CD4-positive, CD25-positive, alpha-beta regulatory T cell (primary cell): ENCODE results near the gene KIFC3. TPM values are rescaled to one million over a fixed set of nuclear protein-coding genes. Genes with fewer than 3 reads are reported as not detected.

ENCODE experiments used
- ATAC-seq, 2 donors: fragments of 150-1000 bp; cut with Tn5 transposase; one replicate each; pipeline ENCODE4 v1.10.0; 2021; ENCODE audit warnings: low read depth in 2 of 2, moderate number of reproducible peaks in 2 of 2, moderate library complexity in 1 of 2
- DNase-seq, 3 donors: peaks; one replicate each; pipeline versions ENCODE4 v3.0.0 to v3.0.0-alpha.2; 2012 to 2022; ENCODE audit warnings: mixed read lengths in 1 of 3
- H3K27ac ChIP-seq: one replicate; pipeline ENCODE4 v1.7.0; 2013; ENCODE audit warnings: mild to moderate bottlenecking, low read length; ENCODE audit not compliant: insufficient read depth, poor library complexity, severe bottlenecking
- H3K27me3 ChIP-seq: one replicate; pipeline ENCODE4 v1.7.0; 2013; ENCODE audit warnings: low read length; ENCODE audit not compliant: control insufficient read depth, insufficient read depth
- H3K36me3 ChIP-seq: one replicate; pipeline ENCODE4 v1.7.0; 2013; ENCODE audit warnings: mild to moderate bottlenecking, low read length, moderate library complexity; ENCODE audit not compliant: control insufficient read depth, insufficient read depth
- H3K4me1 ChIP-seq: 2 replicates; pipeline ENCODE4 v1.7.0; 2013; ENCODE audit warnings: mild to moderate bottlenecking, low read length; ENCODE audit not compliant: insufficient read depth, control insufficient read depth, poor library complexity, severe bottlenecking
- H3K4me3 ChIP-seq: one replicate; pipeline ENCODE4 v1.7.0; 2013; ENCODE audit warnings: low read depth, mild to moderate bottlenecking, low read length, moderate library complexity
- H3K9me3 ChIP-seq, 2 experiments: 1 replicate in 1 of 2; 2 replicates in 1 of 2; pipeline ENCODE4 v1.7.0; 2013; ENCODE audit warnings: low read length in 2 of 2, mild to moderate bottlenecking in 1 of 2, moderate library complexity in 1 of 2; ENCODE audit not compliant: control insufficient read depth in 2 of 2
- H3K27ac Mint-ChIP-seq, 3 donors: one replicate each; pipeline ENCODE4 v1.8.0; 2020 to 2022; ENCODE audit warnings: mild to moderate bottlenecking in 3 of 3, mixed read lengths in 3 of 3, moderate library complexity in 2 of 3
- H3K27me3 Mint-ChIP-seq: one replicate; pipeline ENCODE4 v1.8.0; 2022; ENCODE audit warnings: mild to moderate bottlenecking, mixed read lengths
- H3K36me3 Mint-ChIP-seq: one replicate; pipeline ENCODE4 v1.8.0; 2020; ENCODE audit warnings: mixed read lengths
- H3K4me1 Mint-ChIP-seq, 4 donors: one replicate each; pipeline ENCODE4 v1.8.0; 2020 to 2022; ENCODE audit warnings: mixed read lengths in 4 of 4, mild to moderate bottlenecking in 1 of 4
- H3K4me3 Mint-ChIP-seq, 4 donors: one replicate each; pipeline ENCODE4 v1.8.0; 2020 to 2022; ENCODE audit warnings: mild to moderate bottlenecking in 4 of 4, mixed read lengths in 4 of 4, moderate library complexity in 3 of 4
- H3K9me3 Mint-ChIP-seq, 7 donors: one replicate each; pipeline ENCODE4 v1.8.0; 2020 to 2022; ENCODE audit warnings: mixed read lengths in 7 of 7, mild to moderate bottlenecking in 3 of 7, moderate library complexity in 2 of 7
- polyA plus RNA-seq, 4 donors: library from polyadenylated mRNA; unstranded; fragments of 300-500 nt; fragmentation: Illumina TruSeq; gene quantifications; one replicate each; pipeline ENCODE4 v1.2.3, GENCODE V29; 2021
- total RNA-seq: library from RNA; stranded (reverse); gene quantifications from one replicate; pipeline ENCODE4 v1.2.3, GENCODE V29; 2022

KIFC3 gene
- total and polyA plus RNA-seq, 5 donors from 2014 or later = 1.2 TPM; not detected in 4

- no peak overlapping the region for H3K27ac ChIP-seq
- no peaks in the 10 kb centered on the region for H3K9me3 ChIP-seq
- peaks cover 9% of the 10 kb centered on the region for H3K27me3 Mint-ChIP-seq
- H3K36me3 ChIP-seq = no peaks in the 10 kb centered on the region
- no peaks in the 10 kb centered on the region for H3K4me1 ChIP-seq
- H3K4me3 Mint-ChIP-seq = peak overlapping the region in 1 of 4 donors; percentile 13
- H3K27ac Mint-ChIP-seq = no peak overlapping the region
- H3K4me3 ChIP-seq = no peak overlapping the region
- H3K36me3 Mint-ChIP-seq = no peaks in the 10 kb centered on the region
- H3K27me3 ChIP-seq = no peaks in the 10 kb centered on the region
- ATAC-seq (no peak), DNase-seq (no peak)
- no peaks in the 10 kb centered on the region for H3K9me3 Mint-ChIP-seq
- H3K4me1 Mint-ChIP-seq = no peaks in the 10 kb centered on the region
These were observed 19.8 kb upstream of the KIFC3 start for GRCh38 chr16:57822018-57822553.

DNA sequence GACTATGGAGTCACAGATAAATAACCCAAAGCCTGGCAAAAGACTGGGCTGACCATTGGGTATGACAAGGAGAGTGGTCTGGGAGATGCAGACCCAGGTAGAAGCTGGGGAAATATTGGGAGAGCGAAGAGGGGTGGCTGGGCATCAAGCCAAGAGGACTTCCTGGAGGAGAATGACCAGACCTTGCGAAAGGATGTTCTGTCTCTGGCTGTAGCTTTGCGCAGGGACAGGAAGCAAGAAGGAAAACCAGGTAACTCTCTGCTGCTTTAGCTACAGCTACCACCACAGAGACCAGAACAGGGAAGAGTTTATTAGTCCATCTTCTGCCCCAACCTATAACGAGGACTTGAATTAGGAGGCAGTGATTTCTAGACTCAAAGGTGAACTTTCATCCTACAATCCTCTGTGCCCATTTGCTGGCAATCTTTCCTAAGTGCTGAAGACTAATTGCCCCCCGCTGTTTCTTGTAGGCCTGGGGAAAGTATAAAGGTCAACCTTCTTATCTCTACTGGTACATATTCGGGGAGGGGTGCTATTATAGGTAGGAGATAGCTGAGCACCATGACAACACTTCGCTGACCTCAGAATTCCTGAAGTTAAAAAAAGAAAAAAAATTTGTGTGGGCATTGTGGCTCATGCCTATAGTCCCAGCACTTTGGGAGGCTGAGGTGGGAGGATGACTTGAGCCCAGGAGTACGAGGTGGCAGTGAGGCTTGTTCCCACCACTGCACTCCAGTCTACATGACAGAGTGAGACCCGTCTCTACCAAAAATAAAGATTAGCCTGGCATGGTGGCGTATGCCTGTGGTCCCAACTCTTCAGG lies 19.1 kb upstream of the KIFC3 start:
- H3K9me3 Mint-ChIP-seq = no peaks in the 10 kb centered on the region
- no peak for DNase-seq
- Histone ChIP-seq H3K4me1 (no peaks in the 10 kb centered on the region), H3K4me3 (no peak overlapping the region), H3K36me3 (no peaks in the 10 kb centered on the region), H3K27ac (no peak overlapping the region), H3K27me3 (no peaks in the 10 kb centered on the region), H3K9me3 (no peaks in the 10 kb centered on the region)
- peaks cover 9% of the 10 kb centered on the region for H3K27me3 Mint-ChIP-seq
- H3K36me3 Mint-ChIP-seq = no peaks in the 10 kb centered on the region
- H3K4me1 Mint-ChIP-seq = no peaks in the 10 kb centered on the region
- ATAC-seq = no peak
- H3K4me3 Mint-ChIP-seq = peak overlapping the region in 1 of 4 donors; percentile 13
- H3K27ac Mint-ChIP-seq = no peak overlapping the region

- H3K4me1 ChIP-seq = no peaks in the 10 kb centered on the region
- Mint-ChIP-seq H3K27me3 (peaks cover 14% of the 10 kb centered on the region), H3K9me3 (no peaks in the 10 kb centered on the region), H3K4me3 (no peak overlapping the region), H3K36me3 (no peaks in the 10 kb centered on the region), H3K4me1 (no peaks in the 10 kb centered on the region), H3K27ac (no peak overlapping the region)
- H3K9me3 ChIP-seq = no peaks in the 10 kb centered on the region
- no peak overlapping the region for H3K4me3 ChIP-seq
- no peaks in the 10 kb centered on the region for H3K36me3 ChIP-seq
- no peaks in the 10 kb centered on the region for H3K27me3 ChIP-seq
- no peak overlapping the region for H3K27ac ChIP-seq
- ATAC-seq (no peak), DNase-seq (no peak)
These were observed 16.2 kb upstream of the KIFC3 start for GRCh38 chr16:57818377-57819064.

DNA sequence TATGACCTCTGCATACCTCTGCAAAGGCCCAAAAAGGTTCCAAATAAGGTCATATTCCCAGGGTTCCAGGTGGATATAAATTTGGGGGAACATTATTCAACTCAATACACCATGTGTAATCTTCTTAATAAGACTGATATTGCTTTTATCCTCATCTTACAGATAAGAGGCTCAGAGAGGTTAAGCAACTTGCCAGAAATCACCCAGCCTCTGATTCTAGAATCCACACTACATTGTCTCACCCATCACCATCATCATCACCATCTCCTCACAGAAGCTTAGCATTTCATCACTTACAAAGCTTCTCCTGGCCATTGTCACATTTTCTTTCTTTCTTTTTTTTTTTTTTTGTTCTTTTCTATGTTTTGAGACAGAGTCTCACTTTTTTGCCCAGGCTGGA lies 15.4 kb upstream of the KIFC3 start:
- ATAC-seq = no peak
- Mint-ChIP-seq H3K4me3 (no peak overlapping the region), H3K36me3 (no peaks in the 10 kb centered on the region), H3K27me3 (peaks cover 10% of the 10 kb centered on the region), H3K4me1 (no peaks in the 10 kb centered on the region), H3K27ac (no peak overlapping the region), H3K9me3 (no peaks in the 10 kb centered on the region)
- H3K4me1 ChIP-seq = no peaks in the 10 kb centered on the region
- H3K36me3 ChIP-seq = no peaks in the 10 kb centered on the region
- H3K4me3 ChIP-seq = no peak overlapping the region
- no peak for DNase-seq
- H3K27me3 ChIP-seq = no peaks in the 10 kb centered on the region
- H3K9me3 ChIP-seq = no peaks in the 10 kb centered on the region
- no peak overlapping the region for H3K27ac ChIP-seq

- Mint-ChIP-seq H3K27me3 (peaks cover 5% of the 10 kb centered on the region), H3K36me3 (no peaks in the 10 kb centered on the region), H3K27ac (no peak overlapping the region), H3K4me3 (no peak overlapping the region), H3K4me1 (no peaks in the 10 kb centered on the region), H3K9me3 (no peaks in the 10 kb centered on the region)
- H3K9me3 ChIP-seq = no peaks in the 10 kb centered on the region
- DNase-seq (no peak), ATAC-seq (peak in 1 of 2 donors; percentile 49)
- H3K27ac ChIP-seq = no peak overlapping the region
- no peaks in the 10 kb centered on the region for H3K36me3 ChIP-seq
- no peak overlapping the region for H3K4me3 ChIP-seq
- H3K27me3 ChIP-seq = no peaks in the 10 kb centered on the region
- H3K4me1 ChIP-seq = no peaks in the 10 kb centered on the region
These were observed 13.9 kb upstream of the KIFC3 start for GRCh38 chr16:57815987-57816745.

DNA sequence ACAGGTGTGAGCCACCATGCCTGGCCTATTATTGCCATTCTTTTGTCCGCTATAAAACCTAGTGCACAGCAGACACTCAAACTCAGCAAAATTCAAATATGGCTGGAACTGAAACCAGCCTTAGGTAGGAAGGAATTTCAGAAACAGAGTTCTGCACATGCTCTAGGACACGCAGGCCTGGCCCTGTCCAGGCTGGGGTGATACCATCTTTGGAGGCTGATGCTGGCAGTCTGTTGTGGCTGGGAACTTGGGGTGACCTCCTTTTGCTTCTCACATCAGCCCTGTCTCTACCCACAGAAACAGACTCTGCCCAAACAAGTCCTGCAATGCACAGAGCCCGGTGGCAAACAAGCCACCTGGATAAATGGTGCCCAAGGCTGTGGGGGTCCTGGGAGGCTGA lies 12.6 kb upstream of the KIFC3 start:
- H3K27me3 ChIP-seq = no peaks in the 10 kb centered on the region
- H3K4me1 ChIP-seq = peaks cover 10% of the 10 kb centered on the region
- no peaks in the 10 kb centered on the region for H3K36me3 ChIP-seq
- DNase-seq (no peak), ATAC-seq (no peak)
- Mint-ChIP-seq H3K27me3 (peaks cover 12% of the 10 kb centered on the region), H3K4me1 (peaks cover 0 to 8% (median 4%) of the 10 kb centered on the region in 4 donors), H3K9me3 (no peaks in the 10 kb centered on the region), H3K4me3 (no peak overlapping the region), H3K27ac (no peak overlapping the region), H3K36me3 (no peaks in the 10 kb centered on the region)
- no peak overlapping the region for H3K27ac ChIP-seq
- H3K4me3 ChIP-seq = no peak overlapping the region
- H3K9me3 ChIP-seq = no peaks in the 10 kb centered on the region

DNA sequence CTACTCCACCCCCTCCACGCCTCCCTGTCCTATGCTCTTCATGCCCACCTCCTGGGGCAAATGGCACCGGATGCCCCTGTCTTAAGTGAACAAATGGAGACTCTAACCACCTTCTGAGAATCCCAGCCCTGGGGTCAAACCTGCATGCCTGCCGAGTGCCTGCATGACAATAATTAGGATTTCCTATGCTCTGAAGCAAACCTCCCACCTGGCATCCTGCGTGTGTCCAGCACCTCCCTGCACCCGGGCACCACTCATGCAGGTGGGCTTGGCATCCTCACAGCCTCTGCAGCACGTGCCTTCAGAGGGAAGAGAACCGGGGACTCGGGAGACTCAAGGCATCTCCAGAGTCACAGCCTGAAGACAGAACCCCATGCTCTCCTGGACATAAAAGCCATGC lies 11.2 kb upstream of the KIFC3 start:
- Histone ChIP-seq H3K27me3 (peaks cover 2% of the 10 kb centered on the region), H3K4me1 (peaks cover 15% of the 10 kb centered on the region), H3K36me3 (no peaks in the 10 kb centered on the region), H3K27ac (no peak overlapping the region), H3K4me3 (no peak overlapping the region), H3K9me3 (no peaks in the 10 kb centered on the region)
- H3K4me1 Mint-ChIP-seq = peaks cover 2 to 12% (median 7%) of the 10 kb centered on the region in 4 donors
- no peak overlapping the region for H3K4me3 Mint-ChIP-seq
- peaks cover 20% of the 10 kb centered on the region for H3K27me3 Mint-ChIP-seq
- H3K27ac Mint-ChIP-seq = peak overlapping the region in 1 of 3 donors; percentile 53
- H3K9me3 Mint-ChIP-seq = no peaks in the 10 kb centered on the region
- ATAC-seq (no peak), DNase-seq (no peak)
- H3K36me3 Mint-ChIP-seq = no peaks in the 10 kb centered on the region
